ENCODE results near the gene B4GALT2.

DNA sequence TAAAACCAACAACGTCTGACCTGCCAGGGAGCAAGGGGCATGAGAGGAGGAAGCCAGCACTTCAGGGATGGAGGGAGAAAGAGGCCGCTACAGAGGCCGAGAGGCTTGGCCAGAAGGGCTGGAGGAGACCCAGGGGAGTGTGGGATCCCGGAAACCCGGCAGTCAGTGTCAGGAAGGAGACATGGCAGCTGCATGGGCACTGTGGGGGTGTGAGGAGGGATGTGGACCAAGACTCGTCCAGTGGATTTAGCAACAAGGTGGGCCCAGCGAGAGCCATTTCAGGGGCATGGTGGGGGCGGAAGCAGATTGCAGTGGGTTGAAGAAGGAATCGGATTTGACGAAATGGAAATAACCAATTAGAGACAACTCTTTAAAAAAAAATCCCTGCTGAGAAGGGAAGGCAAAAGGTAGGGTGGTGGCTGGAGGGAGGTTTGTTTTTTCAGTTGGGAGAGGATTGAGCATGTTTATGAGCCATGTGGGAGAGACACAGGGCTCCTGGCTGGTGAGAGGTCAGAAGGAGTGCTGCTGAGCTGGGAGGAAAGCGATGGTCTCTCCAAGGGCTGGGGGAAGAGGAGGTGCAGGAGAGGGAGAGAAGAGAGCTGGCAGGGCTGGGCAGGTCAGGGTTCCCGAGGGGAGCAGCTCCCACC lies 4.4 kb downstream of the B4GALT2 start:
- TF ChIP-seq POLR2A (IDR thresholded peaks at IDR 0.05) (no peak), EP300 (IDR thresholded peaks at IDR 0.05) (no peak)
- TF ChIP-seq, protein P1, sequence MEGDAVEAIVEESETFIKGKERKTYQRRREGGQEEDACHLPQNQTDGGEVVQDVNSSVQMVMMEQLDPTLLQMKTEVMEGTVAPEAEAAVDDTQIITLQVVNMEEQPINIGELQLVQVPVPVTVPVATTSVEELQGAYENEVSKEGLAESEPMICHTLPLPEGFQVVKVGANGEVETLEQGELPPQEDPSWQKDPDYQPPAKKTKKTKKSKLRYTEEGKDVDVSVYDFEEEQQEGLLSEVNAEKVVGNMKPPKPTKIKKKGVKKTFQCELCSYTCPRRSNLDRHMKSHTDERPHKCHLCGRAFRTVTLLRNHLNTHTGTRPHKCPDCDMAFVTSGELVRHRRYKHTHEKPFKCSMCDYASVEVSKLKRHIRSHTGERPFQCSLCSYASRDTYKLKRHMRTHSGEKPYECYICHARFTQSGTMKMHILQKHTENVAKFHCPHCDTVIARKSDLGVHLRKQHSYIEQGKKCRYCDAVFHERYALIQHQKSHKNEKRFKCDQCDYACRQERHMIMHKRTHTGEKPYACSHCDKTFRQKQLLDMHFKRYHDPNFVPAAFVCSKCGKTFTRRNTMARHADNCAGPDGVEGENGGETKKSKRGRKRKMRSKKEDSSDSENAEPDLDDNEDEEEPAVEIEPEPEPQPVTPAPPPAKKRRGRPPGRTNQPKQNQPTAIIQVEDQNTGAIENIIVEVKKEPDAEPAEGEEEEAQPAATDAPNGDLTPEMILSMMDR (IDR thresholded peaks at IDR 0.05), result no peak
